COLO829 (cell line): ENCODE measurements around the gene ZNF585A.
"Not testable (repeated sequence)": the region's sequence is repeated elsewhere in the genome, so short reads cannot be mapped to it uniquely, and the experiment has no call there.

Experiments
- DNase-seq: peaks from one replicate; pipeline ENCODE4 v3.0.0; 2012; ENCODE audit warnings: low spot score

The ZNF585A gene

DNA sequence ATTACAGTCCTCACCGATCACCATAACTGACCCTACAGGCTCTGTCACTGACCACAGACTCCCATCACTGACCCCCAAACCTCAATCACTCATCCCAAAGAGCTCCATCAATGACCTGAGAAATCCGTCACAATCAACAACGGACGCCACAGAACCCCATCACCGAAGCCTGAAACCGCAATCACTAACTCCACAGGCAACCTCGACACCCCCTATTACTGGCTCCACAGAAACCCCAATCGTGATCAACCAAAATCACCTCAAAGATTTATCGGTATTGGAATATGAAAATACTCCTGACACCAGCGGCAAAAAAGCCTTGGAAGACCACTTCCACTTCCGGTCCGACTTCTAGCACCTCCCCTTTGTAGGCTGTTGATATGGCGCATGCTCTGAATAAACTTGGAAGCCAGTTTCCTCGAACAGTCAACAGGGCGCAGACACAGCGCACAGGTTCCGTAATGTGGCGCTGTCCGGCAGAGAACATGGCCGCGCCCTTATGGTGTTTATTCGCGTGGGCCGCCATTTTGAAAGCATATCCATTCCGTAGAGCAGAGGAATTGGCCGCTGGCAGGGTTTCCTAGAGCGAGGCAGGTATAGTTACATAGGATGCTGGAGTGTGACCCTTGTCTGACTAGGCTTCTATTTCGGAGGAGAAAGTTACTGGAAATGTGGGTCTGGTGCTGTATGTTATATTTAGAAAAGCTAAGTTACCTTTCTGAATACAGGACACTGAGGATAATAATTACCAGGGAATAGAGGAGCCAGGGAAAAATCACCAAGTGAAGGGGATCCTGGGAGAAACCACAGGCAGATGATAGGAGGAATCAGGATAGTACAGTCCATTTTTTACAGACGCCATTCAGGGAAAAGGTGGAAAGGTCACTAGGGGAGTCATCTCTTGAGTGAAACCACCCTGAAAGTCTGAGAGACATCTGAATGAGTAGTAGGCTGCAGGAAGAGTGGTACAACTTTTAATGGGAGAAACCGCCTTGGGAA lies at the start of gene ZNF585A:
Gene ZNF585A, minus strand, starts transcription at position 328 of the 999 bp plus-strand sequence. CDS start 2,785 bp downstream, outside the sequence.
- DNase-seq: peak; percentile 87

DNA sequence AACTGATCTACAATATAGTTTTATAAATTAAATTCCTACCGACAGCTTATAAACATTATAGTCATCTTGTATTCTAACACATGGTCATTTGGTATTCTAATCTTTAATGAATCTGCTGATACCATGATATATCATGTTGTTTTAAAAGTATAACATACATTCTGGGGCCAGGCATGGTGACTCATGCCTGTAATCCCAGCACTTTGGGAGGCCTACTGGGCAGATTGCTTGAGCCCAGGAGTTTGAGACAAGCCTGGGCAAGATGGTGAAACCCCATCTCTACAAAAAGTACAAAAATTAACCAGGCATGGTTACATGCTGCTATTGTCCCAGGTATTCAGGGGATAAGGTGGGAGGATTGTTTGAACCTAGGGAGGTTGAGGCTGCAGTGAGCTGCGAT lies 48.6 kb upstream of the ZNF585A start:
- no peak for DNase-seq

DNA sequence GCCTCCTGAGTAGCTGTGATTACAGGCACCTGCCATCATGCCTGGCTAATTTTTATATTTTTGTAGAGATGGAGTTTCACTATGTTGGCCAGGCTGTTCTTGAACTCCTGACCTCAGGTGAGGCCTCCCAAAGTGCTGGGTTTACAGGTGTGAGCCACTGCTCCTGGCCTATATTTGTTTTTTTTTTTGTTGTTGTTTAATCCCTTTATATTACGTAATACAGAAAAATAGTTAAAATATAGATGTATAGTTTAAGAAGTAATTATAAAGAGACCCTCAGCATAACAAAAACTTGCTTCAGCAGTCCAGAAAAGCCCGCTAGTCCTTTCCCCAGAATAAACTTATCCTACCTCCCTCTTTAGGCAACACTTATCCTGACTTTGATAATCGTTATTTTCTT lies 47.9 kb upstream of the ZNF585A start:
- DNase-seq: no peak

DNA sequence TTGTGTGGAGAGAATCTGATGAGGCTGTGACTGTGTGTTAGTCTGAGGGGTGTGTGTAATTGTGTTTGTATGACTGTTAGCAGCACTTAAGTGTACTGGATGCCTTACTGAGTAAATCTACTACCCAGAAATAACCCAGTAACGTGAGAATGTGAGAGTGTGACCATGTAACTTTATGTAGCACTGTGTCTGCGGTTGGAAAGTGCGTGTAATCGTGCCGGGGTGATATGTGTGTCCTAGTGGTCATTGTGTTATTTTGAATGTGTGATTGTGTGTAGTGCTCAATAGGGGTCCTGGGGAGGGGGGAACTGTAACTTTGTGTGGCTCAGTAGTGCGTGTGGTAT lies 46.1 kb upstream of the ZNF585A start:
- DNase-seq: no peak

DNA sequence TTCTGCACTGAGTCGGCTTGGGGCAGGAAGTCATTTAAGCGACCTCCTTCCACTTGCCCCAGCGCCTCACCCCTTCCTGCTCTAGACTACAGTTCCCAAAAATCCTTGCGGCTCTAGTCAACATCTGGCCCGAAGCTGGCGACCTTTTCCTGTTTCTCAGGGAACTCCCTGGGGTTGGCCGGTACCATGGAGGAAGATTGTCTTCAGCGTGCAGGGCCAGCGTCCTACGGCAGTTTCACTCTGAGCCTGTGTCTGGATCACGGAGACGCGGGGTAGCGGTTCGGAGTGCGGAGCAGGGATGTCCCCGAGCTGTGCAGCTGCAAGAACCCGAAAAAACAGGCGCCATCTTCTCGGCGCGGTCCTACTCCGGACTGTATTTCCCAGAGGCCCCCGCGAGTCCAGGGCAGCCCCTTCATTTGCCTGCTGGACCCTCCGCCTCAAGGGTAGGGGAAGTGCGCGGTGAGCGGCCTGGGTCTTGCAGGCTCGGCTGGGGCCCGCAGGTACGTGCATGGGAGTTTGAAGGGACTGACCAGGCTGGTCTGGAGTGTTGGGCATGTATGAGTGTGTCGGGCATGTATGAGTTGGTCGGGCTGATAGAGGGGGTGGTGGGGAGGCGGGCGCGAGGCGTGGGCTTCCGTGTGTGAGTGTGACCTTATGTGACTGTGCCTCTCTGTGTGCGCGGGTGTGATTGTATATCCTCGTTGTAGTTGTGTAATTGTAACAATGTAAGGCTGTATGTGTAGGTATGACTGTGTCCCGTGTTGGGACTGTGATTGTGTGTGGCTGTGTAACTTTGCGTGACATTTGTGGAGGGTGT lies 45.5 kb upstream of the ZNF585A start, which contains the start of gene ZNF383:
Gene ZNF383, plus strand, starts transcription at position 440 of the 817 bp plus-strand sequence. CDS start 12,240 bp downstream, outside the sequence.
- peak; percentile 84 for DNase-seq

DNA sequence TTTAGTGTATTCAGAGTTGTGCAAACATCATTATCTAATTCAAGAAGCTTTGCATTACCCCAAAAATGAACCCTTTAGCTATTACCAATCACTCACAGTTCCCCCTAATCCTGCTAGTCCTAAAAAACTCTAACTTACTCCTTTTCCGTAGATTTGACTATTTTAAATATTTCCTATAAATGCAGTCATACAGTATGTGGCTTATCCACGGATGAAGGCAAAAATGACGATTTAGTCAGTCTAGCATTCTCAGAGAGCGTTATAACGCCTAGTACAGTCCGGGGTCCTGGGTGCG lies 44.9 kb upstream of the ZNF585A start:
- DNase-seq: no peak

DNA sequence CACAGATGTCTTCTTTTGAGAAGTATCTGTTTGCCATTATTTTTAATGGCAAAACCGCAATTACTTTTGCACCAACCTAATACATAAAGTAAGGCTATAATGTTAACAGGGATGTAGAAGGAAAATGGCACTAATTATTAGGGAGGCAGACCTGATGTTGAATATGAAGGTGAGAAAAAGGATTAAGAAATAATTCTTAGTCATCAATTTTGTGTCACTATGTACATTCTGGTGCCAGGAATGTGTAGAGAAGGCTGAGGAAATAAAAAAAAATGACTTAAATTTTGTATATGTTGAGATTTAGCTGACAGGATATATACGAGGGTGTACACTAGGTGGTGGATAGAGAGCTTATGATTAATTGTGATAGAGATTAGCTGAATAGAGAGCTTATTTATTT lies 25.3 kb upstream of the ZNF585A start:
- no peak for DNase-seq

DNA sequence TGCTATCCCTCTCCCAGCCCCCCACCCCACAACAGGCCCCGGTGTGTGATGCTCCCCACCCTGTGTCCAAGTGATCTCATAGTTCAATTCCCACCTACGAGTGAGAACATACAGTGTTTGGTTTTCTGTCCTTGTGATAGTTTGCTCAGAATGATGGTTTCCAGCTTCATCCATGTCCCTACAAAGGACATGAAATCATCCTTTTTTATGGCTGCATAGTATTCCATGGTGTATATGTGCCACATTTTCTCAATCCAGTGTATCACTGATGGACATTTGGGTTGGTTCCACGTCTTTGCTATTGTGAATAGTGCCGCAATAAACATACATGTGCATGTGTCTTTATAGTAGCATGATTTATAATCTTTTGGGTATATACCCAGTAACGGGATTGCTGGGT lies 24.6 kb upstream of the ZNF585A start:
- not testable (repeated sequence) for DNase-seq

DNA sequence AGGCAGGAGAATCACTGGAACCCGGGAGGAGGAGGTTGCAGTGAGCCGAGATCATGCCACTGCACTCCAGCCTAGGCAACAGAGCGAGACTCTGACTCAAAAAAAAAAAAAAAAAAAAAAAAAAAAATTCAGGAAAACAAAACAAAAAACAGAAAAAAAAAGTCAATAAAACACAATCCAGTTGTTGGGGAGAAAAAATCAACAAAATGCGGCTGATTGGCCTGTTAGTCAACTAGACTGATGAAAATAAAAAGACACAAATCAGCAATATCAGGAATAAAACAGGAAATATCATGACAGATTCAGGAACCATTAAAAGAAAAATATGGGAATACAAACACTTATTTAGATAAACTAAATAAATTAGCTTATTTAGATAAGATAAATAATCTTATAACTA lies 22.8 kb upstream of the ZNF585A start:
- not testable (repeated sequence) for DNase-seq

DNA sequence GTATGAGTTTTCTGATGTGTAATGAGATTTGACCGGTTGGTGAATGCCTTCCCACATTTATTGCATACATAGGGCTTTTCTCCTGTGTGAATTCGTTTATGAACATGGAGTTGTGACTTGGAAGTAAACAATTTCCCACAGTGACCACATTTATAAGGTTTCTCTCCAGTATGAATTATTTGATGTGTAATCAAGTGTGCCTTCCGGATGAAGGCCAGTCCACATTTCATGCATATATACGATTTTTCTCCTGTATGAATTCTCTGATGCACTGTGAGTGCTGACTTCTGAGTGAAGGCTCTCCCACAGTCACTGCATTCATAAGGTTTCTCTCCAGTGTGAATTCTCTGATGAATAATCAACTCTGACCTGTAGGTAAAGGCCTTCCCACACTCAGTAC lies 13.6 kb upstream of the ZNF585A start:
- DNase-seq: not testable (repeated sequence)

DNA sequence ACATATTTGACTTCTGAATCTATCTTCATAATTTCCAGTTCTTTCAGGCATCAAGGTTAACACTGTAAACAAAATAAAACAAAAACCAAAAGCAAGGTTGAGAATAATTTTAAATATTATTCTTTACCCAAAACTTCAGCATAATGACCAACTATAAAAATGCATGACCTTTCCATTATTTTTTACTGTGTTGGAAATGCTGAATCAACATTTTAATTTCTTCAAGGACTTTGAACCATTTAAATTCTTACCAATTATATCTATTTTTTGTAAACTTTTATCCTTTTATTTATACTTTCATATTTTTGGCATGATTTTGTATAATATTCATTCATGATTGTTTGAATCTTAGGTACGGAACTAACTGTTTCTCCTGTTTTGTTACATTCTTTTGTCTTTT lies 6.9 kb downstream of the ZNF585A start:
- DNase-seq: no peak

DNA sequence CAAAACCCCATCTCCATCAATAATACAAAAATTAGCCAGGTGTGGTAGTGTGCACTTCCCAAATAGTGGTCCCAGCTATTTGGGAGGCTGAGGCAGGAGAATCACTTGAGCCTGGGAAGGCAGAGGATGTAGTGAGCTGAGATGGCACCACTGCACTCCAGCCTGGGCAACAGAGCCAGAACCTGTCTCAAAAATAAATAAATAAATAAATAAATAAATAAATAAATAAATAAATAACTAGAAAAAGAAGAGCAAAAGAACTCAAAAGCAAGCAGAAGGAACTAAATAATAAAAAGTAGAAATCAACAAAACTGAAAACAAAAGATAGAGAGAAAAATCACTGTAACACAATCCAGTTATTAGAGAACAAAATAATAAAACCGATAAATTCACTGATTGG lies 12.3 kb downstream of the ZNF585A start:
- DNase-seq: no peak

DNA sequence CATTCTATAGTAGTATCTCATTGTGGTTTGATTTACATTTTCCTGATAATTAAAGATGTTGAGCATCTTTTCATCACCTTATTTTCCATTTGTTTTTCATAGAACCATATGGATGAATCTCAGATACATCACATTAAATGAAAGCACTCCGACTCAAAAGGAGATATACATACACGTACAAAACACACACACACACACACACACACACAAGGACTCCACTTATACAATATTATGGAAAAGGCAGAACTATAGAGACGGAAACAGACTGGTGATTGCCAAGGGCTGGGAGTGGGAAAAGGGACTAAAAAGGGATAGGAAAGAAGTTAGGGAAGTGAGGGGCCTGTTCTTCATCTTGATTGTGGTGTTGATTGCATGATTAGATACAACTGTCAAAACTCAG lies 24.3 kb downstream of the ZNF585A start:
- DNase-seq: no peak

DNA sequence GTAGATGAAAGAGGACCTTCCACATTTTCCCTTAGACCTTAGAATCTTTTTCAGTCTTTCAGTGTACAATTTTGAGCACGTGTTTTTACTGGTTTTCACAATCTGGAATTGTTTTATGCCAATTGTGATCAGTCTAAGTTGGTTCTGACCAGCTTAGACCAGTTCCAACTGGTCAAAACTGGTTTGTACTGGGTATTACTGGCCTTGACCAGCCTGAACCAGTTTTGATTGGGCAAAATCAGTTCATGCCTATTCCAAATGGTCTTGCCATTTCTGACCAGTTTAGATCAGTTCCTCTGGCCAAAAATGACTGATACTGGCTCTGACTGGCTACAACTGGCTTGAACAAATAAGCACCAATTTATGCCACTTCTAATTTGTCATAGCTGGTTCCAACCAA lies 36.4 kb downstream of the ZNF585A start:
- DNase-seq: no peak

DNA sequence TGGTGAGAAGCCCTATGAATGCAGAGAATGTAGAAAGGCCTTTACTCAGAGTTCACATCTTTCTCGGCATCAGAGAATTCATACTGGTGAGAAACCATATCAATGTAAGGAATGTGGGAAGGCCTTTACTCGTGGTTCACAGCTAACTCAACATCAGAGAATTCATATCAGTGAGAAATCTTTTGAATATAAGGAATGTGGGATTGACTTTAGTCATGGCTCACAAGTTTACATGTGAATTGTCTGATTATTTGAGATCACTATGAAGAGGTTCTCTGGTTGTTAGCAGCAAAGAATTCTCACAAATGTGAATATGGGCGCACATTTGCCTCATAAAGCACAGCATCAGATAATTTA lies 43.7 kb downstream of the ZNF585A start:
- no peak for DNase-seq

DNA sequence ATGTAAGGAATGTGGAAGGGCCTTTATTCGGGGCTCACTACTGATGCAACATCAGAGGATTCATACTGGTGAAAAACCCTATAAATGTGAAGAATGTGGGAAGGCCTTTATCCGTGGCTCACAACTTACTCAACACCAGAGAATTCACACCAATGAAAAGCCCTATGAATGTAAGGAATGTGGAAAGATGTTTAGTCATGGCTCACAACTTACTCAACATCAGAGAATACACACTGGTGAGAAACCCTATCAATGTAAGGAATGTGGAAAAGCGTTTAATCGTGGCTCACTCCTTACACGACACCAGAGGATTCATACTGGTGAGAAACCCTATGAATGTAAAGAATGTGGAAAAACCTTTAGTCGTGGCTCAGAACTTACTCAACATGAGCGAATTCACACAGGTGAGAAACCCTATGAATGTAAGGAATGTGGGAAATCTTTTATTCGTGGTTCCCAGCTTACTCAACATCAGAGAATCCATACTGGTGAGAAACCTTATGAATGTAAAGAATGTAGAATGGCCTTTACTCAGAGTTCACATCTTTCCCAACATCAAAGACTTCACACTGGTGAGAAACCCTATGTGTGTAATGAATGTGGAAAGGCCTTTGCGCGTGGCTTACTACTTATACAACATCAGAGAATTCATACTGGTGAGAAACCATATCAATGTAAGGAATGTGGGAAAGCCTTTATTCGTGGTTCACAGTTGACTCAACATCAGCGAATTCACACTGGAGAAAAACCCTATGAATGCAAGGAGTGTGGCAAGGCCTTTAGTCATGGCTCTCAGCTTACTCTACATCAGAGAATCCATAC lies 44.3 kb downstream of the ZNF585A start:
- DNase-seq: no peak

DNA sequence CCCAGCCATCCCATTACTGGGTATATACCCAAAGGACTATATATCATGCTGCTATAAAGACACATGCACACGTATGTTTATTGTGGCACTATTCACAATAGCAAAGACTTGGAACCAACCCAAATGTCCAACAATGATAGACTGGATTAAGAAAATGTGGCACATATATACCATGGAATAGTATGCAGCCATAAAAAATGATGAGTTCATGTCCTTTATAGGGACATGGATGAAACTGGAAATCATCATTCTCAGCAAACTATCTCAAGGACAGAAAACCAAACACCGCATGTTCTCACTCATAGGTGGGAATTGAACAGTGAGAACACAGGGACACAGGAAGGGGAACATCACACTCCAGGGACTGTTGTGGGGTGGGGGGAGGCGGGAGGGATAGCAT lies 50.4 kb downstream of the ZNF585A start:
- DNase-seq: not testable (repeated sequence)

DNA sequence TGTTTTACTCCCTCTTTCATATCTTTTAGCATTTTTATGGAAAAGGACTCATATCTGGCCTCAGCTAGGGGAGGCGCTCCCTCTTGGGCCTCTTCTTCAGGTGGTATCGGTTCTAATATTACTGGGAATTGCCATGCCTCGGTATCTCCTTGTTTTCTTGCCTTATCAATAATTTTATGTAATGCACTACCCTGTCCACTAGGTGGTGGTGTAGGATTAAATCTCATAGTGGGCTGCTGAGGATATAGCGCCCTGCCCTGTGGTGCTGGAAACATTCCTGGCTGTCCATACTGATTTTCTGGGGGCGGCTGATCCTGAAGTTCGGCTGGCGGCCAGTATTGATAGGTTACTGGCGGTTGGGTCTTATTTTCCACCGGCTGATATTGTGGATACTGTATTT lies 58.5 kb downstream of the ZNF585A start:
- DNase-seq: no peak

DNA sequence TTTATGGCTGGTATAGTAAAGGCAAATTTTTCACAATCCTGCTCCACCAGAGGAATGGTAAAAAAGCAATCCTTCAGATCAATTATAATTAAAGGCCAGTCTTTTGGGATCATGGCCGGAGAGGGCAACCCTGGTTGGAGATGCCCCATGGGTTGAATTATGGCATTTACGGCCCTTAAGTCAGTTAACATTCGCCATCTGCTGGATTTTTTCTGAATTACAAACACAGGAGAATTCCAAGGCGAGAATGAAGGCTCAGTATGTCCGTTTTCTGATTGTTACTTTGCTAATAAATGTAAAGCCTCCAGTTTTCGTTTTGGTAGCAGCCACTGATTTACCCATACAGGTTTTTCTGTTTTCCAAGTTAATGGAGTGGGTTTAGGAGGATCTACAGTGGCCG lies 60.7 kb downstream of the ZNF585A start:
- not testable (repeated sequence) for DNase-seq

DNA sequence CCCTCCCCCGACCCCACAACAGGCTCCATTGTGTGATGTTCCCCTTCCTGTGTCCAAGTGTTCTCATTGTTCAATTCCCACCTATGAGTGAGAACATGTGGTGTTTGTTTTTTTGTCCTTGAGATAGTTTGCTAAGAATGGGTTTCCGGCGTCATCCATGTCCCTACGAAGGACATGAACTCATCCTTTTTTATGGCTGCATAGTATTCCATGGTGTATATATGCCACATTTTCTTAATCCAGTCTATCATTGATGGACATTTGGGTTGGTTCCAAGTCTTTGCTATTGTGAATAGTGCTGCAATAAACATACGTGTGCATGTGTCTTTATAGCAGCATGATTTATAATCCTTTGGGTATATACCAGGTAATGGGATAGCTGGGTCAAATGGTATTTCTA lies 68.4 kb downstream of the ZNF585A start:
- not testable (repeated sequence) for DNase-seq

DNA sequence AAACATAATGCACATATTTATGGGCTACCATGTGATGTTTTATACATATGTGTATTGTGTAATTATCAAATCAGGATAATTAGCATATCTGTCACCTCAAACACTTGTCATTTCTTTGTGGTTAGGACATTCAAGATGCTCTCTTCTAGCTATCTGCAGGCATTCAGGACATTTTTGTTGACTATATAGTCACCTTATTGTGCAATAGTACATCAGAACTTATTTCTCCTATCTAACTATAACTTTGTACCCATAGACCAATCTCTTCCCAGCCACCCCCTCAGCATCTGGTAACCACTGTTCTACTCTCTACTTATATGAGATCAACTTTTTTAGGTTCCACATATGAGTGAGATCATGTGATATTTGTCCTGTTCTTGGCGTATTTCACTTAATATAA lies 73.9 kb downstream of the ZNF585A start:
- no peak for DNase-seq

DNA sequence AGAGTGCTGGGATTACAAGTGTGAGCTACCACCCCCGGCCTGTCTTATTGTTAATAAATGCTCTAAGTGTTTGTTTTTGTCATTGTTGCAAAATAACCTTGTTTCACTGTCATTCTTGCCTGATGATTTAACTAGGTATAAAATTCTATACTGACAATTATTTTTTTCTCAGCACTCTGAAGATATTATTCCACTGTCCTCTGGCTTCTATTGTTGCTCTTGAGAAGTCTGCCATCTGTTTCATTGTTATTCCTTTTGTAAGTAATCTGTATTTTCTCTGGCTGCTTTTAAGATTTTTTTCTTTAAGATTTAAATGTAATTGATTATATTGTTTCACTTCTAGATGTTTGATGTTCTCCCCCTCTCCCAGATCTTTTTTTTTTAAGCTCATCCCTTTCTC lies 76.6 kb downstream of the ZNF585A start:
- DNase-seq: no peak
